HCT116 (cell line): Measurements from ENCODE around the gene COL10A1. TPM values are rescaled to one million over a fixed set of nuclear protein-coding genes. Genes with fewer than 3 reads are reported as not detected.

ENCODE experiments used
- ATAC-seq: fragments of 200-7000 bp; cut with Tn5 transposase; 2 replicates; pipeline ENCODE4 v1.9.1; 2020; ENCODE audit warnings: mild to moderate bottlenecking, moderate library complexity
- BruUV-seq: library from RNA; stranded (reverse); fragments of 400-500 nt; replicated peaks from 2 replicates; lab custom pipeline; 2021; lab: Mats Ljungman, UMichigan
- CTCF ChIA-PET: fragments of 300-600 bp; sonication (Branson Sonifier 250); formaldehyde crosslinking; loops from one replicate; lab custom pipeline; 2021; ENCODE audit warnings: antibody characterized with exemption; lab: Charles Lee
- POLR2A ChIA-PET: fragments of 300-600, 350-600 bp; sonication (Branson Sonifier 250); formaldehyde crosslinking; loops from one replicate; lab custom pipeline; 2021; ENCODE audit warnings: antibody characterized with exemption; lab: Charles Lee
- RAD21 ChIA-PET, 2 experiments: fragments of 300-600 bp; sonication (Branson Sonifier 250); formaldehyde crosslinking; loops; one replicate each; lab custom pipeline; 2023; ENCODE audit warnings: low total read pairs in 2 of 2; ENCODE audit not compliant: uncharacterized antibody in 2 of 2, unreplicated experiment in 2 of 2, low non-redundant PET in 1 of 2; lab: Charles Lee
- DNase-seq: peaks from one replicate; pipeline ENCODE4 v3.0.0-alpha.2; 2010; ENCODE audit warnings: low read depth, low spot score
- H2AFZ ChIP-seq: fragments of 200-600 bp; shearing (Covaris generic), sonication (generic); 2 replicates; pipeline ENCODE4 v1.6.1; 2017; ENCODE audit warnings: low read depth, mixed run types, mixed read lengths, antibody characterized with exemption, low read length; ENCODE audit not compliant: poor library complexity, severe bottlenecking
- H3K27ac ChIP-seq: 2 replicates; pipeline ENCODE4 v1.5.1; 2012; ENCODE audit warnings: low read depth, low read length
- H3K27me3 ChIP-seq: fragments of 200-600 bp; sonication (generic); 2 replicates; pipeline ENCODE4 v1.6.1; 2016; ENCODE audit warnings: mixed run types, low read length, mixed read lengths; ENCODE audit not compliant: insufficient read depth
- H3K36me3 ChIP-seq, 2 experiments: fragments of 200-500 bp in 1 of 2; fragments of 200-600 bp in 1 of 2; sonication (Bioruptor generic) in 1 of 2; sonication (generic) in 1 of 2; 2 replicates each; pipeline versions ENCODE4 v1.5.1 to v1.6.1; 2014 to 2016; ENCODE audit warnings: low read length in 2 of 2, inconsistent platforms in 1 of 2, mixed read lengths in 1 of 2, mixed run types in 1 of 2; ENCODE audit not compliant: insufficient read depth in 2 of 2, control insufficient read depth in 1 of 2
- H3K4me1 ChIP-seq, 2 experiments: fragments of 200-600 bp in 1 of 2; sonication (generic) in 1 of 2; 2 replicates each; pipeline versions ENCODE4 v1.5.1 to v1.6.1; 2012 to 2017; ENCODE audit warnings: low read length in 2 of 2, inconsistent platforms in 1 of 2, mild to moderate bottlenecking in 1 of 2, mixed read lengths in 1 of 2, mixed run types in 1 of 2, moderate library complexity in 1 of 2; ENCODE audit not compliant: insufficient read depth in 2 of 2, control insufficient read depth in 1 of 2
- H3K4me2 ChIP-seq: fragments of 200-600 bp; sonication (generic); 2 replicates; pipeline ENCODE4 v1.6.1; 2017; ENCODE audit warnings: mixed run types, low read length, mixed read lengths
- H3K4me3 ChIP-seq, 2 experiments: fragments of 200-600 bp in 1 of 2; sonication (generic) in 1 of 2; replicated peaks in 1 of 2; 2 replicates each; pipeline ENCODE4 v1.5.1; 2011 to 2016; ENCODE audit warnings: low read length in 2 of 2, control low read depth in 1 of 2, low read depth in 1 of 2, mild to moderate bottlenecking in 1 of 2, mixed read lengths in 1 of 2, mixed run types in 1 of 2
- H3K79me2 ChIP-seq: fragments of 200-600 bp; sonication (generic); 2 replicates; pipeline ENCODE4 v1.6.1; 2017; ENCODE audit warnings: mild to moderate bottlenecking, mixed run types, low read length, moderate library complexity, mixed read lengths; ENCODE audit not compliant: insufficient read depth
- H3K9ac ChIP-seq: fragments of 200-600 bp; sonication (generic); 2 replicates; pipeline ENCODE4 v1.6.1; 2016; ENCODE audit warnings: low read length, mixed read lengths
- H3K9me2 ChIP-seq: fragments of 200-600 bp; sonication (generic), shearing (Covaris generic); 2 replicates; pipeline ENCODE4 v1.6.1; 2017; ENCODE audit warnings: mixed run types, mild to moderate bottlenecking, moderate library complexity; ENCODE audit not compliant: insufficient read depth
- H3K9me3 ChIP-seq, 2 experiments: fragments of 200-500 bp in 1 of 2; fragments of 200-600 bp in 1 of 2; sonication (Bioruptor generic) in 1 of 2; sonication (generic) in 1 of 2; 2 replicates each; pipeline ENCODE4 v1.6.1; 2014 to 2017; ENCODE audit warnings: low read length in 2 of 2, mixed read lengths in 2 of 2, inconsistent platforms in 1 of 2, low read depth in 1 of 2, mild to moderate bottlenecking in 1 of 2, mixed run types in 1 of 2, moderate library complexity in 1 of 2; ENCODE audit not compliant: control insufficient read depth in 1 of 2, insufficient read depth in 1 of 2
- H4K20me1 ChIP-seq: fragments of 200-600 bp; sonication (generic), shearing (Covaris generic); 2 replicates; pipeline ENCODE4 v1.6.1; 2017; ENCODE audit warnings: mixed run types, mild to moderate bottlenecking, moderate library complexity; ENCODE audit not compliant: insufficient read depth
- CBX3 ChIP-seq: IDR thresholded peaks from 2 replicates; pipeline ENCODE4 v1.6.1; 2012; ENCODE audit warnings: low read depth
- ELF1 ChIP-seq: IDR thresholded peaks from 2 replicates; pipeline ENCODE4 v1.6.1; 2012; ENCODE audit warnings: low read depth, borderline replicate concordance
- EZH2phosphoT487 ChIP-seq: fragments of 200-600 bp; IDR thresholded peaks from 2 replicates; pipeline ENCODE4 v1.6.1; 2018; ENCODE audit warnings: antibody characterized with exemption, borderline replicate concordance
- FOSL1 ChIP-seq: IDR thresholded peaks from 2 replicates; pipeline ENCODE4 v1.6.1; 2012; ENCODE audit warnings: low read depth
- POLR2A ChIP-seq: IDR thresholded peaks from 2 replicates; pipeline ENCODE4 v1.7.0; 2011; ENCODE audit warnings: borderline replicate concordance; ENCODE audit not compliant: insufficient read depth, insufficient read length; ENCODE audit errors: extremely low read depth
- POLR2AphosphoS5 ChIP-seq: IDR thresholded peaks from 2 replicates; pipeline ENCODE4 v1.6.1; 2011; ENCODE audit warnings: mild to moderate bottlenecking, low read depth, low read length, moderate library complexity
- RAD21 ChIP-seq: IDR thresholded peaks from 2 replicates; pipeline ENCODE4 v1.6.1; 2012; ENCODE audit warnings: low read depth, mild to moderate bottlenecking
- SIN3A ChIP-seq: IDR thresholded peaks from 2 replicates; pipeline ENCODE4 v1.6.1; 2012; ENCODE audit warnings: low read depth
- SP1 ChIP-seq: IDR thresholded peaks from 2 replicates; pipeline ENCODE4 v1.6.1; 2012; ENCODE audit warnings: low read depth
- SRF ChIP-seq: IDR thresholded peaks from 2 replicates; pipeline ENCODE4 v1.6.1; 2012; ENCODE audit warnings: low read depth
- TCF7L2 ChIP-seq: IDR thresholded peaks from 2 replicates; pipeline ENCODE4 v1.7.0; 2011; ENCODE audit warnings: borderline replicate concordance, inconsistent platforms; ENCODE audit not compliant: insufficient read depth, insufficient read length; ENCODE audit errors: extremely low read depth
- YY1 ChIP-seq: IDR thresholded peaks from 2 replicates; pipeline ENCODE4 v1.6.1; 2011; ENCODE audit warnings: low read length, low read depth, moderate library complexity, mild to moderate bottlenecking; ENCODE audit not compliant: insufficient replicate concordance; ENCODE audit errors: extremely low read depth
- ZFX ChIP-seq: fragments of 450-650 bp; IDR thresholded peaks from 2 replicates; pipeline ENCODE4 v1.6.1; 2017
- ZNF274 ChIP-seq: fragments of 200-500 bp; sonication (Bioruptor generic); IDR thresholded peaks from 2 replicates; pipeline ENCODE4 v1.6.1; 2014; ENCODE audit warnings: mild to moderate bottlenecking, low read depth, low read length, inconsistent platforms
- intact Hi-C: fragments of 100-400 bp; cut with micrococcal nuclease; formaldehyde crosslinking; loops from 2 replicates; pipeline ENCODE4 v1.10.0; 2022
- total RNA-seq: library from RNA; stranded (reverse); gene quantifications from one replicate; pipeline ENCODE4 v1.2.1, GENCODE V29; 2021; ENCODE audit not compliant: unreplicated experiment
- TF ChIP-seq, protein P1 (sequence below): IDR thresholded peaks from 2 replicates; pipeline ENCODE4 v1.6.1; 2011; ENCODE audit warnings: mild to moderate bottlenecking, low read length, moderate library complexity; ENCODE audit not compliant: insufficient replicate concordance; ENCODE audit errors: extremely low read depth
- TF ChIP-seq, protein P2 (sequence below), 3 experiments: fragments of 200-600 bp in 1 of 3; sonication (generic) in 1 of 3; IDR thresholded peaks in 2 of 3; conservative IDR thresholded peaks in 1 of 3; 2 replicates each; pipeline ENCODE4 v1.5.1; 2012 to 2017; ENCODE audit warnings: low read depth in 2 of 3, low read length in 2 of 3, antibody characterized with exemption in 1 of 3, borderline replicate concordance in 1 of 3, control low read depth in 1 of 3, mild to moderate bottlenecking in 1 of 3, mixed read lengths in 1 of 3, mixed run types in 1 of 3, moderate library complexity in 1 of 3; ENCODE audit not compliant: insufficient read depth in 1 of 3
- TF ChIP-seq, protein P3 (sequence below): IDR thresholded peaks from 2 replicates; pipeline ENCODE4 v1.6.1; 2012
- TF ChIP-seq, protein P4 (sequence below): IDR thresholded peaks from 2 replicates; pipeline ENCODE4 v1.6.1; 2012; ENCODE audit warnings: low read depth
- TF ChIP-seq, protein P5 (sequence below): IDR thresholded peaks from 2 replicates; pipeline ENCODE4 v1.6.1; 2012

Gene COL10A1
- total RNA-seq, 1 experiment from 2014 or later, result not detected

DNA sequence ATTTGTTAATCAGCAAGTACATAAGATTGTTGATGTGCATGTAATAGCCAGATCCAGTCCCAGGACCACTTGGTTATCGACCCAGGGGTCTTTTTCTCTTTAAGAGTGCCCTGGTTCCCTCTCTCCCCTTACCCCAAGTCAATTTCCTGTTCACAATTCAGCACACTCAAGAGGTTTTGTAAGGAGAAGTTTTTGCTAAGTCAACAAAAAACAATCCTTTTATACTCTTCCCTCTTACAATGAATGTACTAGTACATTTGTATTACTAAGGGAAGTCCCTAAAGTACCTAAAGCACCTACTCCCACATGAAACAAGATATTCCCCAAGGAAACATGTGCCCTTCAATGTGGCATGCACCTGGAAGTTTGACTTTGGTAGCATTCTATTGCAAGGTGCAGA lies 26.9 kb downstream of the COL10A1 start:
- no peak overlapping the region for H2AFZ ChIP-seq
- H3K9me2 ChIP-seq, result no peaks in the 10 kb centered on the region
- BruUV-seq, result no TSS peak
- intact Hi-C loops, result loop anchor here (5.0 kb wide), 2 partner anchors 202 to 1352 kb away; no protein-coding TSS in a partner anchor
- H3K4me3 ChIP-seq, result no peak overlapping the region
- H3K9me3 ChIP-seq, result peaks cover 5 to 10% of the 10 kb centered on the region in 2 experiments; a peak in 2 of 4 replicates
- no peak overlapping the region for H3K4me2 ChIP-seq
- no peaks in the 10 kb centered on the region for H4K20me1 ChIP-seq
- no peaks in the 10 kb centered on the region for H3K36me3 ChIP-seq
- peaks cover 21% of the 10 kb centered on the region for H3K79me2 ChIP-seq
- ChIA-PET CTCF (no interaction called here), RAD21 (no interaction called here), POLR2A (no interaction called here)
- no peak overlapping the region for H3K9ac ChIP-seq
- ATAC-seq, result no peak
- TF ChIP-seq YY1 (no peak), TCF7L2 (no peak), RAD21 (no peak), CBX3 (no peak), SP1 (no peak), POLR2AphosphoS5 (no peak), ZFX (no peak), EZH2phosphoT487 (no peak), ELF1 (no peak), FOSL1 (no peak), ZNF274 (no peak), SRF (no peak), SIN3A (no peak), POLR2A (no peak)
- TF ChIP-seq, protein P1, sequence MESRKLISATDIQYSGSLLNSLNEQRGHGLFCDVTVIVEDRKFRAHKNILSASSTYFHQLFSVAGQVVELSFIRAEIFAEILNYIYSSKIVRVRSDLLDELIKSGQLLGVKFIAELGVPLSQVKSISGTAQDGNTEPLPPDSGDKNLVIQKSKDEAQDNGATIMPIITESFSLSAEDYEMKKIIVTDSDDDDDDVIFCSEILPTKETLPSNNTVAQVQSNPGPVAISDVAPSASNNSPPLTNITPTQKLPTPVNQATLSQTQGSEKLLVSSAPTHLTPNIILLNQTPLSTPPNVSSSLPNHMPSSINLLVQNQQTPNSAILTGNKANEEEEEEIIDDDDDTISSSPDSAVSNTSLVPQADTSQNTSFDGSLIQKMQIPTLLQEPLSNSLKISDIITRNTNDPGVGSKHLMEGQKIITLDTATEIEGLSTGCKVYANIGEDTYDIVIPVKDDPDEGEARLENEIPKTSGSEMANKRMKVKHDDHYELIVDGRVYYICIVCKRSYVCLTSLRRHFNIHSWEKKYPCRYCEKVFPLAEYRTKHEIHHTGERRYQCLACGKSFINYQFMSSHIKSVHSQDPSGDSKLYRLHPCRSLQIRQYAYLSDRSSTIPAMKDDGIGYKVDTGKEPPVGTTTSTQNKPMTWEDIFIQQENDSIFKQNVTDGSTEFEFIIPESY, result no peak
- TF ChIP-seq, protein P2, sequence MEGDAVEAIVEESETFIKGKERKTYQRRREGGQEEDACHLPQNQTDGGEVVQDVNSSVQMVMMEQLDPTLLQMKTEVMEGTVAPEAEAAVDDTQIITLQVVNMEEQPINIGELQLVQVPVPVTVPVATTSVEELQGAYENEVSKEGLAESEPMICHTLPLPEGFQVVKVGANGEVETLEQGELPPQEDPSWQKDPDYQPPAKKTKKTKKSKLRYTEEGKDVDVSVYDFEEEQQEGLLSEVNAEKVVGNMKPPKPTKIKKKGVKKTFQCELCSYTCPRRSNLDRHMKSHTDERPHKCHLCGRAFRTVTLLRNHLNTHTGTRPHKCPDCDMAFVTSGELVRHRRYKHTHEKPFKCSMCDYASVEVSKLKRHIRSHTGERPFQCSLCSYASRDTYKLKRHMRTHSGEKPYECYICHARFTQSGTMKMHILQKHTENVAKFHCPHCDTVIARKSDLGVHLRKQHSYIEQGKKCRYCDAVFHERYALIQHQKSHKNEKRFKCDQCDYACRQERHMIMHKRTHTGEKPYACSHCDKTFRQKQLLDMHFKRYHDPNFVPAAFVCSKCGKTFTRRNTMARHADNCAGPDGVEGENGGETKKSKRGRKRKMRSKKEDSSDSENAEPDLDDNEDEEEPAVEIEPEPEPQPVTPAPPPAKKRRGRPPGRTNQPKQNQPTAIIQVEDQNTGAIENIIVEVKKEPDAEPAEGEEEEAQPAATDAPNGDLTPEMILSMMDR (IDR thresholded peaks at IDR 0.05 in 2 of 3, conservative IDR thresholded peaks at IDR 0.05 in 1 of 3; ENCODE audit: borderline replicate concordance in 1 of 3, insufficient read depth in 1 of 3, low read depth in 2 of 3, low read length in 2 of 3), result no peak
- TF ChIP-seq, protein P3, sequence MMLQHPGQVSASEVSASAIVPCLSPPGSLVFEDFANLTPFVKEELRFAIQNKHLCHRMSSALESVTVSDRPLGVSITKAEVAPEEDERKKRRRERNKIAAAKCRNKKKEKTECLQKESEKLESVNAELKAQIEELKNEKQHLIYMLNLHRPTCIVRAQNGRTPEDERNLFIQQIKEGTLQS, result no peak
- TF ChIP-seq, protein P4, sequence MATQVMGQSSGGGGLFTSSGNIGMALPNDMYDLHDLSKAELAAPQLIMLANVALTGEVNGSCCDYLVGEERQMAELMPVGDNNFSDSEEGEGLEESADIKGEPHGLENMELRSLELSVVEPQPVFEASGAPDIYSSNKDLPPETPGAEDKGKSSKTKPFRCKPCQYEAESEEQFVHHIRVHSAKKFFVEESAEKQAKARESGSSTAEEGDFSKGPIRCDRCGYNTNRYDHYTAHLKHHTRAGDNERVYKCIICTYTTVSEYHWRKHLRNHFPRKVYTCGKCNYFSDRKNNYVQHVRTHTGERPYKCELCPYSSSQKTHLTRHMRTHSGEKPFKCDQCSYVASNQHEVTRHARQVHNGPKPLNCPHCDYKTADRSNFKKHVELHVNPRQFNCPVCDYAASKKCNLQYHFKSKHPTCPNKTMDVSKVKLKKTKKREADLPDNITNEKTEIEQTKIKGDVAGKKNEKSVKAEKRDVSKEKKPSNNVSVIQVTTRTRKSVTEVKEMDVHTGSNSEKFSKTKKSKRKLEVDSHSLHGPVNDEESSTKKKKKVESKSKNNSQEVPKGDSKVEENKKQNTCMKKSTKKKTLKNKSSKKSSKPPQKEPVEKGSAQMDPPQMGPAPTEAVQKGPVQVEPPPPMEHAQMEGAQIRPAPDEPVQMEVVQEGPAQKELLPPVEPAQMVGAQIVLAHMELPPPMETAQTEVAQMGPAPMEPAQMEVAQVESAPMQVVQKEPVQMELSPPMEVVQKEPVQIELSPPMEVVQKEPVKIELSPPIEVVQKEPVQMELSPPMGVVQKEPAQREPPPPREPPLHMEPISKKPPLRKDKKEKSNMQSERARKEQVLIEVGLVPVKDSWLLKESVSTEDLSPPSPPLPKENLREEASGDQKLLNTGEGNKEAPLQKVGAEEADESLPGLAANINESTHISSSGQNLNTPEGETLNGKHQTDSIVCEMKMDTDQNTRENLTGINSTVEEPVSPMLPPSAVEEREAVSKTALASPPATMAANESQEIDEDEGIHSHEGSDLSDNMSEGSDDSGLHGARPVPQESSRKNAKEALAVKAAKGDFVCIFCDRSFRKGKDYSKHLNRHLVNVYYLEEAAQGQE, result no peak
- TF ChIP-seq, protein P5, sequence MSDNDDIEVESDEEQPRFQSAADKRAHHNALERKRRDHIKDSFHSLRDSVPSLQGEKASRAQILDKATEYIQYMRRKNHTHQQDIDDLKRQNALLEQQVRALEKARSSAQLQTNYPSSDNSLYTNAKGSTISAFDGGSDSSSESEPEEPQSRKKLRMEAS, result no peak
- peaks cover 6 to 20% of the 10 kb centered on the region in 2 experiments; a peak in 3 of 4 replicates for H3K4me1 ChIP-seq
- no peaks in the 10 kb centered on the region for H3K27me3 ChIP-seq
- no peak for DNase-seq
- no peak overlapping the region for H3K27ac ChIP-seq
